ENCODE results near the gene IL23R.

IL23R gene

DNA sequence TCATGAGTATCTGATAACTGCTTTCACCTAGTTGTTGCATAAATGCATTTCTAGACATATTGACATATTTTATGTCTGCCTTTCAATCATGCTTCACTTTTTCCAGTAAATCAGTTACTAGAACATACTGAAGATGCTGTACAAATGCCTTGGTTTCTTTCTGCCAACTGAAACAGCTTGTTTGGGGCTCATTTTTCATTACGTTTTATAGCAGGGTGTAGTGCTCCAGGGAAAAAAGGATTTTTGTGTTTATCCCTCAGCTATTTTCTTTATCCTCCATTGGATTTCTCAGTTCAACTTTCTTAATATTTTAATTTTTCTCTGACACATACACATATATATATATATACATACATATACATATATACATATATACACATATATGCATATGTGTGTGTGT lies 51.7 kb downstream of the IL23R start:
- Histone ChIP-seq H3K27me3 (ENCODE audit: control insufficient read depth, insufficient read depth, low read length) (no peaks in the 10 kb centered on the region), H3K9ac (ENCODE audit: low read length) (no peak overlapping the region), H3K9me3 (ENCODE audit: control insufficient read depth, low read depth, low read length) (no peaks in the 10 kb centered on the region), H3K36me3 (ENCODE audit: control insufficient read depth, low read depth, low read length) (no peaks in the 10 kb centered on the region), H3K4me1 (ENCODE audit: control insufficient read depth, low read depth, low read length) (no peaks in the 10 kb centered on the region), H3K27ac (ENCODE audit: low read length) (no peak overlapping the region), H3K4me3 (ENCODE audit: low read length) (no peak overlapping the region)

DNA sequence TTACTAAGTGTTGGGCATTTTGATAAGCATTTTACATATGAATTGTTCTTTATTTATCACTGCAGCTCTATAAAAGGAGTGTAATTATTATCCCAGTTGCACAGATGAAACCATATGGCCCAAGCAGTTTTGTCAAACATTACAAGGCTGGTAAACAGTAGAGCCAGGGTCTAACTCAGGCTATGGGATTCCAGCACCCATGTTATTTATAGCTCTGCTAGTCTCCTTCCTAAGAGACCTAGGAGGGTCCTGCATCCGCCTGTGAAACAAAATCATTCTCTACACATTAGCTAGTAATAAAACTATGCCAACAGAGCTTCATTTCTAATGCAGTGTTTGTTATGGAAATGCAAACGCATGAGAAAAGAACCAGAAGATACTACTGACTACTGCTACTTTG lies 58.6 kb downstream of the IL23R start:
- Histone ChIP-seq H3K4me3 (ENCODE audit: low read length) (no peak overlapping the region), H3K9ac (ENCODE audit: low read length) (no peak overlapping the region), H3K27me3 (ENCODE audit: control insufficient read depth, insufficient read depth, low read length) (no peaks in the 10 kb centered on the region), H3K36me3 (ENCODE audit: control insufficient read depth, low read depth, low read length) (no peaks in the 10 kb centered on the region), H3K9me3 (ENCODE audit: control insufficient read depth, low read depth, low read length) (no peaks in the 10 kb centered on the region), H3K27ac (ENCODE audit: low read length) (no peak overlapping the region), H3K4me1 (ENCODE audit: control insufficient read depth, low read depth, low read length) (peaks cover 11% of the 10 kb centered on the region)

DNA sequence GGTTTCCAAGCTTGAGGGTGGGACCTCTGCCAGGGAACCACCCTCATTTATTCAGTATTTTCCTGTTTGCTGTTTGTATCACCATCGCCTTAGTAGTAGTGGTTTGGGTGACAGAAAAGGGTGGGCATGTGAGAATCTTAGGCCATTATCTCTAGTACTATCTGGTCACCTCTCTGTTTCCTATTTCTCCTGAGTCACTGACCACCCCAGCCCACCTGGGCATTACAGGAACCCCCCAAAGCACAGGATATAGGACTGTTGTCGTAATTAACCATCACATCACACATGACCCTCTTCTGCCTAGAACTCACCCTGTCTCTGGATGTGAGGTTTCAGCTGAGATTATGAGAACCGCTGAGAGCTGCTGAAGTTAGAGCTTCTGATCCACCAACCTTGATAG lies 60.4 kb downstream of the IL23R start:
- H3K27me3 ChIP-seq (ENCODE audit: control insufficient read depth, insufficient read depth, low read length), result no peaks in the 10 kb centered on the region
- H3K9me3 ChIP-seq (ENCODE audit: control insufficient read depth, low read depth, low read length), result no peaks in the 10 kb centered on the region
- no peak overlapping the region for H3K27ac ChIP-seq (ENCODE audit: low read length)
- peaks cover 11% of the 10 kb centered on the region for H3K4me1 ChIP-seq (ENCODE audit: control insufficient read depth, low read depth, low read length)
- H3K9ac ChIP-seq (ENCODE audit: low read length), result no peak overlapping the region
- H3K4me3 ChIP-seq (ENCODE audit: low read length), result no peak overlapping the region
- no peaks in the 10 kb centered on the region for H3K36me3 ChIP-seq (ENCODE audit: control insufficient read depth, low read depth, low read length)

DNA sequence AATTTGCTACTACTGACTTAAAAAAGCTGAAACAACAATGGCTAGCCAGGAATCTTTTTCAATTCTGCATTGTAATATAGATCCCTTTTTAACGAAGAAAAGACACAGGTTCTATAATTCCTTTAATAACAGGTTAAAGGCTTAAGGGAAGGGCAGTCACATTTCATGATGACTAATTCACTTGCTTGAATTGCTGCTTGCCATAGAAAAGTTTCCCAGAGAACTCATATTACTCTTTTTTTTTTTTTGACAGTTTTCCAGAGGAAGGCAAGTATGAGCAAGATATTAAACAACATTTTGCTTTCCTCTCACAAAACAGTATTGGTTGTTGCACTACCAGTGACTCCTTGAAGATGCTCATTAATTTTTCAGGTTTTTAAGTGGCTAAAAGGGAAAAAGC lies 60.9 kb downstream of the IL23R start:
- H3K4me3 ChIP-seq (ENCODE audit: low read length), result no peak overlapping the region
- H3K27me3 ChIP-seq (ENCODE audit: control insufficient read depth, insufficient read depth, low read length), result no peaks in the 10 kb centered on the region
- H3K36me3 ChIP-seq (ENCODE audit: control insufficient read depth, low read depth, low read length), result no peaks in the 10 kb centered on the region
- peaks cover 11% of the 10 kb centered on the region for H3K4me1 ChIP-seq (ENCODE audit: control insufficient read depth, low read depth, low read length)
- H3K9ac ChIP-seq (ENCODE audit: low read length), result no peak overlapping the region
- no peak overlapping the region for H3K27ac ChIP-seq (ENCODE audit: low read length)
- H3K9me3 ChIP-seq (ENCODE audit: control insufficient read depth, low read depth, low read length), result no peaks in the 10 kb centered on the region

DNA sequence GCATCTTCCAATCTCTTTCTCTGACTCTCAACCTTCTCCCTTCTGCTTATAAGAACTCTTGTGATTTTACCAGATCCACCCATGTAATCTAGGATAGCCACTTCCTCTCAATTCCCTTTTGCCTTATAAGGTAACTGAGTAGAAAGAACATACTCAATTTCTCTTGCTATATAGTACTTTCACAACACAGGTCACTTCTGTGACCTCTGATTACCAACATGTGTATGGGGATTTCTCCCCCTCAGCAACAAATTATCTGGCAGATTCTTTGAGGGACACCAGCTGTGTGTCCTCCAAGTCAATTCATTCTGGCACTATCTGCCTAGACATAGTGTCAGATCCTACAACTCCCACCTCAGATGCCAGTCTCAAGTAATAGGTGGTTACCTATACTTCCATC lies 62.5 kb downstream of the IL23R start:
- no peaks in the 10 kb centered on the region for H3K36me3 ChIP-seq (ENCODE audit: control insufficient read depth, low read depth, low read length)
- no peaks in the 10 kb centered on the region for H3K9me3 ChIP-seq (ENCODE audit: control insufficient read depth, low read depth, low read length)

DNA sequence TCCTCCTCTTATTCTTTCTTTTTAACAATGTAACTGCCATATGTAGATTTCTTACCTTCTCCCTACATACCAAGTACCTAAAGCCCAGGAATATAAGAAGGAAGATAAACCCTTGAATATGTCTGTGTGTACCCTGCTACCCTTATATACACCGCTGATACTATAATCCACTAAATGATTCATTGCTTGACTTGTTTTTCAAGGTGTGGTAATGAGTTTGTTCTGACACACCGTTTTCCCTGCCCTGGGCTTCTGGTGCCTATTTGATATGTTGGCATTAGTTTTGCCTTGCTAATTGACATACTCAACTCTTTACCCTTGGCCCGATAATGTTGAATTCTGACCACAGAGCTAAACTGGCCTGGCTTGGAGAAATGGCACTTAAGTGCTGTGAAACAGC lies 64.3 kb downstream of the IL23R start:
- H3K27ac ChIP-seq (ENCODE audit: low read length), result no peak overlapping the region
- no peaks in the 10 kb centered on the region for H3K4me1 ChIP-seq (ENCODE audit: control insufficient read depth, low read depth, low read length)
- H3K36me3 ChIP-seq (ENCODE audit: control insufficient read depth, low read depth, low read length), result no peaks in the 10 kb centered on the region
- no peaks in the 10 kb centered on the region for H3K9me3 ChIP-seq (ENCODE audit: control insufficient read depth, low read depth, low read length)
- no peaks in the 10 kb centered on the region for H3K27me3 ChIP-seq (ENCODE audit: control insufficient read depth, insufficient read depth, low read length)
- no peak overlapping the region for H3K4me3 ChIP-seq (ENCODE audit: low read length)
- H3K9ac ChIP-seq (ENCODE audit: low read length), result no peak overlapping the region

More for the DNA sequence above, 62.5 kb downstream of the IL23R start:
- no peak overlapping the region for H3K27ac ChIP-seq (ENCODE audit: low read length)
- H3K4me3 ChIP-seq (ENCODE audit: low read length), result no peak overlapping the region
- H3K9ac ChIP-seq (ENCODE audit: low read length), result no peak overlapping the region
- peaks cover 11% of the 10 kb centered on the region for H3K4me1 ChIP-seq (ENCODE audit: control insufficient read depth, low read depth, low read length)
- no peaks in the 10 kb centered on the region for H3K27me3 ChIP-seq (ENCODE audit: control insufficient read depth, insufficient read depth, low read length)

DNA sequence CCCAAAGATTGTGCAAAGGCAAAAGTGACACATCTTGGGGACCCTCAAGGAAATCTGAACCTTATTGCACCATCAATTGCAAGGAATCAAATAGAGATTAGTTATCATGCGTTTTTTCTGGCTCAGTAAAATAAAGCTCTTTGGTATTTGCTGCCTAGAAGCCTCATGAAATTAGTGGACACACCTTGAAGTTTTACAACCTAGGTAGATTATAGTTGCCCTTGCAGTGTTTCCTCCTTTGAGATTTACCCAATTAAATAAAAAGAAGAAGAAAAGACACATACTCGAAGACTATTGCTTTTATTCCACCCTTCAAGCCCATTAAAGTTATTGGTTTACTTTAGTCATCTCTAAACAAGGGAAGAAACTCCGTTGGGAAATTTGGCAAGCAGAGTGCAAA lies 70.0 kb downstream of the IL23R start:
- H3K4me3 ChIP-seq (ENCODE audit: low read length), result no peak overlapping the region
- H3K27ac ChIP-seq (ENCODE audit: low read length), result no peak overlapping the region

DNA sequence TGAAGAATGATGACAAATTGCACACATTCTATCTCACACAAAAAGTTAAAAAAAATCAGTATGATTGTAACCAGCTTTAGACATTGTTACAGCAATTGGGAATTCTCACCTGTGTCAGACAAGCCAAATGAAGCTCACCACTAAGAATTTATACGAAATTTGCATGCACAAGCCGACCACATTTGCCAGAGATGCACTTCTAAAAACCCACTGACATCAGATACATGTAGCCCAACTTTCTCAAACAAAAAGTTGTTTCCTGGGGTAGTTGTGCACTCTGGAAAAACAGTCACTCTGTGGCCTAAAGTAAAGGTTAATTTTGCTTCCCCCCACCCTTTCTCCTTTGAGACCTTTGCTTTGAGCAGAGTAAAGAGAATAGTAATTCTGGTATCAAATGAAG lies 73.5 kb downstream of the IL23R start:
- H3K9ac ChIP-seq (ENCODE audit: low read length), result no peak overlapping the region
- no peaks in the 10 kb centered on the region for H3K9me3 ChIP-seq (ENCODE audit: control insufficient read depth, low read depth, low read length)
- H3K27ac ChIP-seq (ENCODE audit: low read length), result no peak overlapping the region
- H3K4me3 ChIP-seq (ENCODE audit: low read length), result no peak overlapping the region
- H3K27me3 ChIP-seq (ENCODE audit: control insufficient read depth, insufficient read depth, low read length), result no peaks in the 10 kb centered on the region
- H3K36me3 ChIP-seq (ENCODE audit: control insufficient read depth, low read depth, low read length), result no peaks in the 10 kb centered on the region
- no peaks in the 10 kb centered on the region for H3K4me1 ChIP-seq (ENCODE audit: control insufficient read depth, low read depth, low read length)

More for the DNA sequence above, 70.0 kb downstream of the IL23R start:
- Histone ChIP-seq H3K9me3 (ENCODE audit: control insufficient read depth, low read depth, low read length) (no peaks in the 10 kb centered on the region), H3K36me3 (ENCODE audit: control insufficient read depth, low read depth, low read length) (no peaks in the 10 kb centered on the region), H3K9ac (ENCODE audit: low read length) (no peak overlapping the region), H3K27me3 (ENCODE audit: control insufficient read depth, insufficient read depth, low read length) (no peaks in the 10 kb centered on the region), H3K4me1 (ENCODE audit: control insufficient read depth, low read depth, low read length) (no peaks in the 10 kb centered on the region)

DNA sequence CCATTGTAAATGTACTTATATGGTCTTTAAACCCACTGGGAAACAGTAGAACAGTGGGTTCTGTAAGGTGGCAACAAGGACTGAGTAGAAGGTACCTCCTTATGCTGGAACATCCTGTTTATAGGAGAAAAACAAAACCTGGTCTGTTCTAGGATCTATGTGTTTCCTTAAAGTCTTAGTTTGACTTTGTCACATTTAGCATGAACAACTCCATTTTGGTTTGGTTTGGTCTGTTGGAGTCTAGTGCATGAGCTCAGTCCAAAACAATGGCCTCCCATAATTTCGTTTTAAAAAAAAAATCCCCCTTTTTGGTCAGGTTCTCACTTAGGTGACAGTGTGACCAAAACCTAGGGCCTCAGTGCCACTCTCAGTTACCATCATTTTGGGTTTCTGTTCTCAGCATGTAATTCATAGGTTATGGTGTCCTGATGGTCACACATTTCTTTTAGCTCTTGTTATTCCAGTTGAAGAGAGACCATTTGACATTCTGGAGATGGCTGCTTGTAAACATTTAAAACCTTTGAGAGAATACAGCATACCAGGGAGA lies 75.0 kb downstream of the IL23R start:
- no peak overlapping the region for H3K9ac ChIP-seq (ENCODE audit: low read length)
- no peaks in the 10 kb centered on the region for H3K36me3 ChIP-seq (ENCODE audit: control insufficient read depth, low read depth, low read length)
- H3K4me1 ChIP-seq (ENCODE audit: control insufficient read depth, low read depth, low read length), result no peaks in the 10 kb centered on the region
- no peaks in the 10 kb centered on the region for H3K27me3 ChIP-seq (ENCODE audit: control insufficient read depth, insufficient read depth, low read length)
- no peaks in the 10 kb centered on the region for H3K9me3 ChIP-seq (ENCODE audit: control insufficient read depth, low read depth, low read length)
- no peak overlapping the region for H3K4me3 ChIP-seq (ENCODE audit: low read length)
- H3K27ac ChIP-seq (ENCODE audit: low read length), result no peak overlapping the region

DNA sequence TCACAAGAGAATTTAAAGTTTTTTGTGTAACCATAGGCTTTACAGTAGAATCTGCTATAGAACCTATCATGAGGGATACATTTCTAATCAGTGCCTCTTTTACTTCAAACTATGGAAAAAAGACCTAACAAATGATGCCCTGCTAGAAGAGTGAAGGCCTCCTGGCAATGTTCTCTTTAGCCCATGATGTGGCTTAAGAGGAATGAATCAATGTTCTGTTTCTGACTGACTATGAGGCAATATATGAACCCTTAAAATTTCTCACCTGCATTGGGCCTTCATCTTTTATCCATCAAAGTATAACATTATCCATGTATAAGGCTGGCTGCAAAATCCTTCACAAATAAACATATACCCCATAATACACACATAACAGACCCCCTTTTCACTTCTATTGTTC lies 75.8 kb downstream of the IL23R start:
- Histone ChIP-seq H3K36me3 (ENCODE audit: control insufficient read depth, low read depth, low read length) (no peaks in the 10 kb centered on the region), H3K9ac (ENCODE audit: low read length) (no peak overlapping the region), H3K9me3 (ENCODE audit: control insufficient read depth, low read depth, low read length) (no peaks in the 10 kb centered on the region), H3K4me1 (ENCODE audit: control insufficient read depth, low read depth, low read length) (no peaks in the 10 kb centered on the region), H3K27me3 (ENCODE audit: control insufficient read depth, insufficient read depth, low read length) (no peaks in the 10 kb centered on the region), H3K27ac (ENCODE audit: low read length) (no peak overlapping the region), H3K4me3 (ENCODE audit: low read length) (no peak overlapping the region)

DNA sequence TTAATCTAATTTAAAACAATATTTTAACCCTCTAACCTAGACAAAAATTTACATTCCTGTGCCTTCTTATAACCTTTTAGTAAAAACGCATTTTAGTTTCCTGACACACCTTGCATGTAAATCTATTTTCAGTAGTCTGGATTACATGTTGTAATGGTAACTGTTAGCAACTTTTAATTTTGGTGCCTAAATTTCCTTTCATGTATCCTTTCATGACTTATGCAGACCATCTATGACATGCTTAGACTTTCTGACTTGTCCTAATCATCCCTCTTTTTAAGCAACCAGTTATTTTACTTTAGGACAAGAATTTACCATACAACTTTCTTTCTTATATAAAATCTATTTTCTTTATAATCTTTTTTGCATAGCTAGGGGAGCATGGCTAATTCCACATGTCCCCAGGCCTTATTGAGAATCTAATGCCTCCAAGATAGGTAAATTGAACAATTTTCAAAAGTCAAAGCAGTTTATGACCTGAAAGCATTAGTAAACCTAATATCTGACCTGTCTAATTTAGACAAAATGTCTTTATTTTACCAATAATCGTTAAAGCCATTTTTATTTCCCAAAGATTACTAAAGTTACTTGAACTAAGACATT lies 83.9 kb downstream of the IL23R start:
- Histone ChIP-seq H3K9me3 (ENCODE audit: control insufficient read depth, low read depth, low read length) (peaks cover 19% of the 10 kb centered on the region), H3K4me1 (ENCODE audit: control insufficient read depth, low read depth, low read length) (no peaks in the 10 kb centered on the region), H3K27ac (ENCODE audit: low read length) (no peak overlapping the region), H3K36me3 (ENCODE audit: control insufficient read depth, low read depth, low read length) (no peaks in the 10 kb centered on the region), H3K4me3 (ENCODE audit: low read length) (no peak overlapping the region), H3K27me3 (ENCODE audit: control insufficient read depth, insufficient read depth, low read length) (no peaks in the 10 kb centered on the region), H3K9ac (ENCODE audit: low read length) (no peak overlapping the region)
